ENCODE results near the gene CAMTA1. TPM values are rescaled to one million over a fixed set of nuclear protein-coding genes. Genes with fewer than 3 reads are reported as not detected.
"Not testable (repeated sequence)": the region's sequence is repeated elsewhere in the genome, so short reads cannot be mapped to it uniquely, and the experiment has no call there.

CAMTA1 gene
- total RNA-seq, 1 donor from 2014 or later, result 51.8 TPM

- DNase-seq (ENCODE audit: low spot score), result no peak
Measured at GRCh38 chr1:6904476-6905170, 119.4 kb downstream of the CAMTA1 start.

- no peak for DNase-seq (ENCODE audit: low spot score)
Measured at GRCh38 chr1:6905331-6905730, 120.1 kb downstream of the CAMTA1 start.

- no peak for DNase-seq (ENCODE audit: low spot score)
Measured at GRCh38 chr1:6905790-6906189, 120.5 kb downstream of the CAMTA1 start.

DNA sequence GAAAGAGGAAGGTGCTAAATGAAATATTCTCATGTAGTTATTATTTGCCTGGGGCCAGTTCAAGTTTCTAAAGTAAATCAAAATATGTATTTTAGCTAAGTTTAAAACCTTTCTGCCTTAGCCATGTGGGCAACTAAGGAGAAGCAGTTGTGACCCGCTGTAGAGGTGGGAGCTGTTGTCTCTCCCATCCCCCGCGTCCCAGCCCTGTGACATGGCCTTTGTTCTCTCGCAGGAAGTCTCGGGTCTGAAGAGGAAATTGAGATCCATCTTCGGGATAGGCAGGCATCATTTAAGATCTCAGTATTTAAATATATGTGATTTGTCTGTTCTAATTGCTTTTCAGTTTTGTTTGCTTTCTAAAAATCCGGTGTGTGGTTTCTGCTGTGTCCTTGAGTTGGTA is 121.5 kb downstream of the CAMTA1 start:
- no peak for DNase-seq (ENCODE audit: low spot score)

DNA sequence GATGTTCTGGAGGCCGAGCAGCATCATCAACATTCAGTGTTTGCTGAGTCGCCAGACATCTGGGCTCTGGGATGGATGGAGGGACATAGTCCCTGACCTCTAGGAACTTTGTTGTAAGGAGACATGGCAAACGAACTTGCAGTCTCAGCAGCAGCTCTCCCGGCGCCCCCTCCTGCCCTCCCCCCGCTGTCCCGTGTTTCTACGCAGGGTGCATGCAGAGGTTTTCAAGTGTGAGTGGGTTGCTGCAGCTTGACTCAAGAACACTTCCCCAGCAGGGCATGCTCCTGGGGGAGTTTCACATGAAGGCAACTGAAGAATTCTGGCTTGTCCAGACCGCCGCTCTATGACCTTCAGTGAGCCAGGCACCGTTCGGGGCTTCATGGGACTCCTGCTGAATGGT is 121.9 kb downstream of the CAMTA1 start:
- DNase-seq (ENCODE audit: low spot score), result no peak

GRCh38 chr1:6907676-6908434 is 122.6 kb downstream of the CAMTA1 start:
- DNase-seq (ENCODE audit: low spot score), result no peak

DNA sequence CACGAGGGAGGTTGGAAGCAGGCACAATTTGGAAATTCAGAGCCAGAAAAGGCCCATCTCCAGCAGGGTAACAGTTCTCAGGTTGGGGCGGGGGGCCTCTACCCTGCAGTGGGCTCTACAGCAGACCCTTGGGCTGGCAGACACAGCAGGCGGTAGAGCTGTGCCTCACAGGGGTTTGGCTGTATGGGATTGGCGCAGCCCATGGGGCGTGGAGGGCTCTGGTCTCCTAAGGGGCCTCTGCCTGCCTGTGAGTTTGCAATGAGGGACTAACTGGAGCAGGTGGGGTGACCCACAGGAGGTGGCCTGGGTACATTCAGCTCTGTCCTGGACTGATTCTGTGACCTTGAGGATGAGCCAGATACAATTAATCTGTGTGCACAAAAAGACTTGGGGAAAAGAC is 124.1 kb downstream of the CAMTA1 start:
- no peak for DNase-seq (ENCODE audit: low spot score)

GRCh38 chr1:6909857-6910256 is 124.6 kb downstream of the CAMTA1 start:
- no peak for DNase-seq (ENCODE audit: low spot score)

DNA sequence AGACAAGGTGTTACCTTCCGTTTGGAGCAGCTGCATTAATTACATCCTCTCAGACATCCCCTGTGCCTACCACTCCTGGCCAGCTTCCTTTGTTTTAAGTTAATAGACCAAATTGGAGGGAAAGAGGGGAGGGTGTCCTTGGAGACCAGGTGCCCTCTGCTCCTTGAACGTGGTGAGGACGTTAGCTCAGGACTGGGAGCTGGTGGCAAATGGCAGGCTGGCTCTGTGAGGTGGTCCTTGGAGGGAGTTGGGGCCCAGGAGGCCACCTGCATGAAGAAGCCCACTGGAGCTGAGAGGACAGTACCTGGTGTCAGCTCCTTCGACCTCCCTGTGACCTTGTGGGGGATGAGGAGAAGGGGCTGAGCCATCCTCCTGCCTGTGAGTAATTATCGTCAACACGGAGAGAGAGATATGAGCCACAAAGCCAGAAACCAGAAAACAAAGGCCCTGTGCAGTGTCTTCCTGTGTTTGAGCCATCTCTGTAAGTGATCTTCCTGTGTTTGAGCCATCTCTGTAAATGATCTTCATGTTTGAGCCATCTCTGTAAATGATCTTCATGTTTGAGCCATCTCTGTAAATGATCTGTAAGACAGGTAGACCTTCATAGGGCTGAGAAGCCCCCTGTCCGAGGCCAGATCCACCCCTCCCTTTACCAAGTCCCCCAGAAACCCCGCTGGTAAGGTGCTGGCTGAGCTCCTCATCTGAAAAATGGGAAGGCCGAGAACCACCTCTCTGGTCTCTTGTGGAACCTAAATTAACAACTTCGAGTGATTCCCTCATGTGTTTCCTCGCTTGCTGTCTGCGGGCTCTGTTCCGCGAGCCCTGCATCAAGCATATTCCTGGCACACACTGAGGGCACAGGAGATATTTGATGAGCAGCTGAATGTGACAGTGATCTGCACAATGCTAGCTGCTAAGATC is 126.0 kb downstream of the CAMTA1 start:
- DNase-seq (ENCODE audit: low spot score), result peak; percentile 45

GRCh38 chr1:6911974-6912373 is 126.7 kb downstream of the CAMTA1 start:
- DNase-seq (ENCODE audit: low spot score), result peak; percentile 16

DNA sequence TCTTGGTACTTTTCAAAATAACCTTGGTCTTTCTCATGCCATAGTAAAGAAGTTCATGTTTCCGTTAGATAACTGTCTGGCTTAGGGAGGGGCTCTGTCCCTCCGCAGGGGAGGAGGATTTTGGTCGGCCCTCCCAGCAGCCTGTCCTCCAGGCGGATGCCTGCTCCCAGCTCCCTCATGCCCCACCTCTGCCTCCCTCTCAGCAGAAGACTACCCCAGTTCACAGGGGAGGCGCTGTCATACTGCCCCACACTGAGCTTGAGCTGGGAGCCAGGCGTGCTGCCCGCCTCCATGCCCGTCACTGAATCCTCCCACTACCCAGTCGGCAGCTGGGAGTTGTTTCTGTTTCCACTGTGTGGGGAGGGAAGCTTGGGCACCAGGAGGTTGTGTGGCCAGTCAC is 127.3 kb downstream of the CAMTA1 start:
- DNase-seq (ENCODE audit: low spot score), result peak; percentile 75

DNA sequence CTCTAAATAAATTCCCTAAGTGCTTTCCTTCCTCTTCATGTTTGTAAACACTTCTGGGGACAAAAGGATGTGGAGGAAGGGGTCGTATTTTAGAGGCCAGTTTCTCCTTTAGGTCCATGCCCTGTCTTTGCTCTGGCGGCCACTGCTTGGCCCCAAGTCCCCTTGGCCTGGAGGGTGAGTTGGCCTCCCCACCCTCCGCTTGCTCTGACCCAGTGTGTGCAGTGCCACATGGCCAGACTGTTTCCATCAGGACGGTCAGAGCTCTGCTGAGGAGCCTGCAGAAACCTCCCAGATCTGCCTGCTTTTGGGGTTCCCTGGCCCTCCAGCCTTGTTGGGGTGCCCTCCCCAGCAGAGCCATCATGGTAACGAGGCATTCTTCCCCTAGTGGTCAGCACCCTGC is 127.8 kb downstream of the CAMTA1 start:
- DNase-seq (ENCODE audit: low spot score), result no peak

DNA sequence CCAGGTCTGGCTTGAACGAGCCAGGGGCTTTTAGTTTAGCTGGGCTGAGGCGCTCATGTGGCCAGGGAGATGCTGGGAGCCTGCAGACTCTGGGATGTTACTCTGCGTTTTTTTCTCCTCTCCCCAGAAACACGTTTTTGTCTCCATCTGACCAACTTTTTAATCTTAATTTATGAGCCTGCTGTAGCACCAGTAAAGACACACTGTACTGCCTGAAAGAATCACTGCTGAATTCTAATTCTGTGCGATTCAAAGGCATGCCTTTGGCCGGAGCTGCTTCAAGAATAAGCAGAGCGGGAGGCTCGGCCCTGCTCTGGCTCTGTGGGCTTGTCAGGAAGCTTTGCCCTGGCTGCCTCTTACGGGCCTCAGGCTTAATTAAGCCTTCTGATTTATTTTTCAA is 129.5 kb downstream of the CAMTA1 start:
- DNase-seq (ENCODE audit: low spot score), result peak; percentile 47

GRCh38 chr1:6915999-6916565 is 130.8 kb downstream of the CAMTA1 start:
- peak; percentile 87 for DNase-seq (ENCODE audit: low spot score)

DNA sequence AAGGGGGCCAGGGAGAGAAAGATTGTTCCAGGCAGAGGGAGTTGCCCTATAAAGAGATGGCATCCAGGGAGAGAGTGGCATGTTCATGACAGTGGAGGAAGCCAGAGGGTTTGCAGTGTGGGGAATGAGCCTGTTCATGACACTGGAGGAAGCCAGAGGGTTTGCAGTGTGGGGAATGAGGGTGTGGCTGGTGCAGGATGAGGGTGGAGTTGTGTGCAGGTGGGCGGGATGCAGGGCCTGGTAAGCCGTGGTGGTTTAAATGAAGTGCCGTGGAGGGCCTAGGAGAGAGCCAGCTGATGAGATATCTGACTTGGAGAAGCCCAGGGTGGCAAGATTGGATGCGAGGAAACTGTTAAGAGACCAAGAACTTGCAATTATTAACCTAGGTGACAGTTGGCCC is 131.8 kb downstream of the CAMTA1 start:
- peak; percentile 2 for DNase-seq (ENCODE audit: low spot score)

- peak; percentile 83 for DNase-seq (ENCODE audit: low spot score)
Measured at GRCh38 chr1:6918186-6918924, 133.1 kb downstream of the CAMTA1 start.

- peak; percentile 73 for DNase-seq (ENCODE audit: low spot score)
Measured at GRCh38 chr1:6918925-6919511, 133.8 kb downstream of the CAMTA1 start.

DNA sequence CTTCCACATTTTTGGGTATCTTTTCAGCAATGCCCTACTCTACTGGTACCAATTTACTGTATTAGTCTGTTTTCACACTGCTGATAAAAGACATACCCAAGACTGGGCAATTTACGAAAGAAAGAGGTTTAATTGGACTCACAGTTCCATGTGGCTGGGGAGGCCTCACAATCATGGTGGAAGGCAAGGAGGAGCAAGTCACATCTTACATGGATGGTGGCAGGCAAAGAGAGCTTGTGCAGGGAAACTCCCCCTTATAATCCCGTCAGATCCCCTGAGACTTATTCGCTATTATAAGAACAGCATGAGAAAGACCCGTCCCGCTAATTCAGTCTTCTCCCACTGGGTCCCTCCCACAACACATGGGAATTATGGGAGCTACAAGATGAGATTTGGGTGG is 136.3 kb downstream of the CAMTA1 start:
- DNase-seq (ENCODE audit: low spot score), result not testable (repeated sequence)

- DNase-seq (ENCODE audit: low spot score), result peak; percentile 87
Measured at GRCh38 chr1:6922096-6922931, 137.1 kb downstream of the CAMTA1 start.

All from mesenteric fat pad (tissue), 1 donor.